OCI-LY3 (cell line): ENCODE results near the gene NDUFB7.
A peak's percentile ranks its signal among the peaks of the same experiment; 100 is the strongest.
"Not testable (repeated sequence)": the region's sequence is repeated elsewhere in the genome, so short reads cannot be mapped to it uniquely, and the experiment has no call there.

Experiments
- H2AFZ ChIP-seq: fragments of 200-600, 300-600 bp; shearing (Covaris generic); 2 replicates; pipeline ENCODE4 v1.6.0; 2014; ENCODE audit warnings: antibody characterized with exemption, low read depth, low read length
- H3K27ac ChIP-seq: fragments of 200-600, 300-600 bp; sonication (generic); 2 replicates; pipeline ENCODE4 v1.5.1; 2014; ENCODE audit warnings: mild to moderate bottlenecking, low read length, moderate library complexity, mixed read lengths
- H3K27me3 ChIP-seq: fragments of 200-600, 300-600 bp; sonication (generic); 2 replicates; pipeline ENCODE4 v1.6.1; 2014; ENCODE audit warnings: low read depth, low read length, mixed read lengths
- H3K36me3 ChIP-seq: fragments of 200-600, 300-600 bp; sonication (generic); replicated peaks from 2 replicates; pipeline ENCODE3; 2014; ENCODE audit warnings: low read depth, low read length, mixed read lengths
- H3K4me1 ChIP-seq: fragments of 300-600, 200-600 bp; sonication (generic); 2 replicates; pipeline ENCODE4 v1.6.1; 2014; ENCODE audit warnings: low read length, mixed read lengths
- H3K4me2 ChIP-seq: fragments of 200-600, 300-600 bp; sonication (generic); 2 replicates; pipeline ENCODE4 v1.6.1; 2014; ENCODE audit warnings: low read length, mixed read lengths
- H3K4me3 ChIP-seq: fragments of 300-600, 200-600 bp; sonication (generic); 2 replicates; pipeline ENCODE4 v1.5.1; 2014; ENCODE audit warnings: antibody characterized with exemption, mild to moderate bottlenecking, low read length, moderate library complexity
- H3K79me2 ChIP-seq: fragments of 300-600, 200-600 bp; shearing (Covaris generic); 2 replicates; pipeline ENCODE4 v1.6.1; 2014; ENCODE audit warnings: mild to moderate bottlenecking, low read length, mixed read lengths
- H3K9ac ChIP-seq: fragments of 300-600, 200-600 bp; shearing (Covaris generic); 2 replicates; pipeline ENCODE4 v1.6.0; 2014; ENCODE audit warnings: mild to moderate bottlenecking, low read length, moderate library complexity
- H3K9me3 ChIP-seq: fragments of 200-600, 300-600 bp; shearing (Covaris generic); 2 replicates; pipeline ENCODE4 v1.6.1; 2014; ENCODE audit warnings: low read length, mixed read lengths; ENCODE audit not compliant: insufficient read depth
- H4K20me1 ChIP-seq: fragments of 200-600, 300-600 bp; sonication (generic); 2 replicates; pipeline ENCODE4 v1.6.1; 2016; ENCODE audit warnings: low read length, mixed read lengths; ENCODE audit not compliant: insufficient read depth
- CTCF ChIP-seq: fragments of 200-600, 300-600 bp; sonication (generic); IDR thresholded peaks from 2 replicates; pipeline ENCODE4 v1.5.1; 2014; ENCODE audit warnings: antibody characterized with exemption, low read length, low read depth
- EZH2phosphoT487 ChIP-seq: fragments of 200-600 bp; shearing (Covaris generic); IDR thresholded peaks from 2 replicates; pipeline ENCODE4 v1.6.1; 2018; ENCODE audit warnings: antibody characterized with exemption, mixed run types, low read depth

The NDUFB7 gene

GRCh38 chr19:14614099-14614412 lies 42.2 kb upstream of the NDUFB7 start:
- Histone ChIP-seq H3K36me3 (peaks cover 43% of the 10 kb centered on the region), H2AFZ (no peak overlapping the region), H3K27ac (peak overlapping the region; percentile 76), H3K4me2 (peak overlapping the region; percentile 54), H3K4me3 (peak overlapping the region; percentile 23; the same call in 1 of the 2 replicates), H4K20me1 (no peaks in the 10 kb centered on the region), H3K9me3 (peaks cover 3% of the 10 kb centered on the region), H3K27me3 (no peaks in the 10 kb centered on the region), H3K9ac (peak overlapping the region; percentile 27; the same call in 1 of the 2 replicates), H3K79me2 (no peaks in the 10 kb centered on the region), H3K4me1 (peaks cover 30% of the 10 kb centered on the region)
- TF ChIP-seq CTCF = 0 out of 2 replicates have a peak, but pooled peaks have one; percentile 7
- no peak for TF ChIP-seq EZH2phosphoT487

- Histone ChIP-seq H3K4me2 (peak overlapping the region; percentile 54), H3K36me3 (peaks cover 40% of the 10 kb centered on the region), H3K27ac (peak overlapping the region; percentile 76), H3K4me3 (peak overlapping the region; percentile 23; the same call in 1 of the 2 replicates), H3K4me1 (peaks cover 30% of the 10 kb centered on the region), H3K9ac (peak overlapping the region; percentile 23; the same call in 1 of the 2 replicates)
- not testable (repeated sequence) for H3K79me2 ChIP-seq, H3K27me3 ChIP-seq, H3K9me3 ChIP-seq, H4K20me1 ChIP-seq, H2AFZ ChIP-seq
Observed at GRCh38 chr19:14613399-14614098, 41.7 kb upstream of the NDUFB7 start.

GRCh38 chr19:14612657-14613056 lies 40.8 kb upstream of the NDUFB7 start:
- H3K27ac ChIP-seq = 0 out of 2 replicates have a peak overlapping the region, but pooled peaks have one; percentile 76
- H2AFZ ChIP-seq = no peak overlapping the region
- H3K4me1 ChIP-seq = peaks cover 30% of the 10 kb centered on the region
- no peak overlapping the region for H3K4me2 ChIP-seq
- H3K79me2 ChIP-seq = no peaks in the 10 kb centered on the region
- peaks cover 43% of the 10 kb centered on the region for H3K36me3 ChIP-seq
- no peak for TF ChIP-seq CTCF
- TF ChIP-seq EZH2phosphoT487 = no peak
- H4K20me1 ChIP-seq = no peaks in the 10 kb centered on the region
- H3K4me3 ChIP-seq = no peak overlapping the region
- no peak overlapping the region for H3K9ac ChIP-seq
- H3K9me3 ChIP-seq = no peaks in the 10 kb centered on the region
- H3K27me3 ChIP-seq = no peaks in the 10 kb centered on the region

- not testable (repeated sequence) for H3K4me3 ChIP-seq, H4K20me1 ChIP-seq, H3K79me2 ChIP-seq, H3K27ac ChIP-seq, H3K9me3 ChIP-seq, H3K4me2 ChIP-seq, H3K9ac ChIP-seq, H3K27me3 ChIP-seq, H2AFZ ChIP-seq
- Histone ChIP-seq H3K36me3 (peaks cover 43% of the 10 kb centered on the region), H3K4me1 (peaks cover 30% of the 10 kb centered on the region)
Observed at GRCh38 chr19:14612242-14612641, 40.4 kb upstream of the NDUFB7 start.

- Histone ChIP-seq H3K4me2 (no peak overlapping the region), H3K36me3 (peaks cover 45% of the 10 kb centered on the region), H2AFZ (no peak overlapping the region), H3K79me2 (no peaks in the 10 kb centered on the region), H3K9ac (no peak overlapping the region), H3K9me3 (no peaks in the 10 kb centered on the region), H4K20me1 (no peaks in the 10 kb centered on the region), H3K4me1 (peaks cover 28% of the 10 kb centered on the region), H3K4me3 (no peak overlapping the region), H3K27ac (no peak overlapping the region), H3K27me3 (no peaks in the 10 kb centered on the region)
- TF ChIP-seq CTCF (no peak), EZH2phosphoT487 (no peak)
Observed at GRCh38 chr19:14611051-14611450, 39.2 kb upstream of the NDUFB7 start.
